ENCODE data around the gene NUMBL. TPM values are rescaled to one million over a fixed set of nuclear protein-coding genes. Genes with fewer than 3 reads are reported as not detected.
"Not testable (repeated sequence)": the region's sequence is repeated elsewhere in the genome, so short reads cannot be mapped to it uniquely, and the experiment has no call there.

NUMBL gene
- total RNA-seq, 4 donors from 2014 or later, result 20.5 to 38.2 (median 29.3) TPM

DNA sequence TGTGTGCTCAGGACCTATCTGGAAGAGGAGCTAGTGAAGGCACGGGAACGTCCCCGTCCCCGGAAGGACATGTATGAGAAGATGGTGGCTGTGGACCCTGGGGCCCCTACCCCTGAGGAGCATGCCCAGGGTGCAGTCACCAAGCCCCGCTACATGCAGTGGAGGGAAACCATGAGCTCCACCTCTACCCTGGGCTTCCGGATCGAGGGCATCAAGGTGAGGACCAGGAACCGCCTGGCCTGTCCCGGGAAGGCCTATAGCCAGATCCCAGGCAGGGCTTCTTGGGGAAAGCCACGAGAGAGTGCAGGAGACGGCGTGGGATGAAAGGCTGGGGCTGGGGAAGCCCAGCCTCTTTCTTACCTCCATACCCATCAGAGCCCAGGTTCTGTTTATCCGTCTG lies 42.7 kb upstream of the NUMBL start:
- 94% methylated on average over 13 of the region's 13 CpGs for WGBS
- Histone ChIP-seq H3K4me1 (peaks cover 5% of the 10 kb centered on the region), H3K27me3 (no peaks in the 10 kb centered on the region), H3K36me3 (peaks cover 97% of the 10 kb centered on the region), H3K4me3 (no peak overlapping the region), H3K9me3 (no peaks in the 10 kb centered on the region), H3K27ac (no peak overlapping the region)
- DNase-seq (ENCODE audit: low spot score in 2 of 2), result no peak
- TF ChIP-seq EP300 (IDR thresholded peaks at IDR 0.05) (no peak), POLR2A (IDR thresholded peaks at IDR 0.05) (no peak), POLR2AphosphoS5 (IDR thresholded peaks at IDR 0.05) (no peak)
- TF ChIP-seq, protein P1, sequence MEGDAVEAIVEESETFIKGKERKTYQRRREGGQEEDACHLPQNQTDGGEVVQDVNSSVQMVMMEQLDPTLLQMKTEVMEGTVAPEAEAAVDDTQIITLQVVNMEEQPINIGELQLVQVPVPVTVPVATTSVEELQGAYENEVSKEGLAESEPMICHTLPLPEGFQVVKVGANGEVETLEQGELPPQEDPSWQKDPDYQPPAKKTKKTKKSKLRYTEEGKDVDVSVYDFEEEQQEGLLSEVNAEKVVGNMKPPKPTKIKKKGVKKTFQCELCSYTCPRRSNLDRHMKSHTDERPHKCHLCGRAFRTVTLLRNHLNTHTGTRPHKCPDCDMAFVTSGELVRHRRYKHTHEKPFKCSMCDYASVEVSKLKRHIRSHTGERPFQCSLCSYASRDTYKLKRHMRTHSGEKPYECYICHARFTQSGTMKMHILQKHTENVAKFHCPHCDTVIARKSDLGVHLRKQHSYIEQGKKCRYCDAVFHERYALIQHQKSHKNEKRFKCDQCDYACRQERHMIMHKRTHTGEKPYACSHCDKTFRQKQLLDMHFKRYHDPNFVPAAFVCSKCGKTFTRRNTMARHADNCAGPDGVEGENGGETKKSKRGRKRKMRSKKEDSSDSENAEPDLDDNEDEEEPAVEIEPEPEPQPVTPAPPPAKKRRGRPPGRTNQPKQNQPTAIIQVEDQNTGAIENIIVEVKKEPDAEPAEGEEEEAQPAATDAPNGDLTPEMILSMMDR (IDR thresholded peaks at IDR 0.05), result no peak

- H3K27ac ChIP-seq, H3K4me1 ChIP-seq: not testable (repeated sequence)
- peaks cover 97% of the 10 kb centered on the region for H3K36me3 ChIP-seq
These were observed 41.9 kb upstream of the NUMBL start for GRCh38 chr19:40732304-40732703.

DNA sequence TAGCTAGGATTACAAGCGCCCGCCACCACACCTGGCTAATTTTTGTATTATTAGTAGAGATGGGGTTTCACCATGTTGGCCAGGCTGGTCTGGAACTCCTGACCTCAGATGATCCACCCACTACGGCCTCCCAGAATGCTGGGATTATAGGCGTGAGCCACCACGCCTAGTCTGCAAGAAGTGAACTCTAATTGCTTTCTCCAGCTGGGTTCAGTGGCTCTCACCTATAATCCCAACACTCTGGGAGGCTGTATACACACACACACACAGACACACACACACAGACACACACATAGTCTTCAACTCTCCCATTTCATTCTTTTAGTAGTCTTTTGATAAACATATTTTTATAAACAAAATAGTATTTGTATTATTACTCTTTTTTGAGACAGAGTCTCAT lies 39.6 kb upstream of the NUMBL start:
- H3K4me1 ChIP-seq; H3K9me3 ChIP-seq; DNase-seq (ENCODE audit: low spot score in 2 of 2); H3K27me3 ChIP-seq; H3K4me3 ChIP-seq; H3K27ac ChIP-seq: not testable (repeated sequence)
- WGBS, result 92% methylated on average over 5 of the region's 5 CpGs
- peaks cover 100% of the 10 kb centered on the region for H3K36me3 ChIP-seq

More at GRCh38 chr19:40732304-40732703, 41.9 kb upstream of the NUMBL start:
- WGBS, result 93% methylated on average over 16 of the region's 16 CpGs
- H3K9me3 ChIP-seq; H3K27me3 ChIP-seq; H3K4me3 ChIP-seq; DNase-seq (ENCODE audit: low spot score in 2 of 2): not testable (repeated sequence)

DNA sequence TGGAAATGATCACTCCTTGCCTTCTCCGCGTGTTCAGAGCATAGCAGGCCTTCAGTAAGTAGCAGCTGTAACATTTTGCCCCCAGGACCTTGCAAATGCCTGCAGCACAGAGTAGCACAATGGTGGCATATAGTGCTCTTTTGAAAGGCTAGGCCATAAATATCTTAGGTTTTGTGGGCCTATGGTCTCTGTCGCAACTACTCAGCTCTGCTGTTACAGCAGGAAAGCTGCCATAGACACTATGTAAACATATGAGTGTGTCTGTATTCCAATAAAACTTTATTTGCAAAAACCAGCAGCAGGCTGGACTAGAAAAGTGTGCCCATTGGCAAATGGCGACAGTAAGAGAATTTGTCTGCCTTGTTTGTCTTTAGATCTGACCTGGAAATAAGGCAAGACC lies 35.8 kb upstream of the NUMBL start:
- Histone ChIP-seq H3K9me3 (no peaks in the 10 kb centered on the region), H3K27ac (no peak overlapping the region), H3K27me3 (no peaks in the 10 kb centered on the region), H3K36me3 (peaks cover 78% of the 10 kb centered on the region), H3K4me1 (peaks cover 20% of the 10 kb centered on the region), H3K4me3 (no peak overlapping the region)
- TF ChIP-seq POLR2AphosphoS5 (IDR thresholded peaks at IDR 0.05) (no peak), POLR2A (IDR thresholded peaks at IDR 0.05) (no peak), EP300 (IDR thresholded peaks at IDR 0.05) (no peak)
- TF ChIP-seq, protein P1 (IDR thresholded peaks at IDR 0.05), result no peak
- no peak for DNase-seq (ENCODE audit: low spot score in 2 of 2)
- 96% methylated on average over 4 of the region's 4 CpGs for WGBS

GRCh38 chr19:40724855-40725254 lies 34.4 kb upstream of the NUMBL start:
- no peaks in the 10 kb centered on the region for H3K27me3 ChIP-seq
- no peaks in the 10 kb centered on the region for H3K9me3 ChIP-seq
- WGBS, result 100% methylated on average over 3 of the region's 3 CpGs
- no peak for DNase-seq (ENCODE audit: low spot score in 2 of 2)
- H3K4me1 ChIP-seq, result peaks cover 34% of the 10 kb centered on the region
- no peak overlapping the region for H3K4me3 ChIP-seq
- TF ChIP-seq POLR2AphosphoS5 (IDR thresholded peaks at IDR 0.05) (no peak), POLR2A (IDR thresholded peaks at IDR 0.05) (no peak), EP300 (IDR thresholded peaks at IDR 0.05) (no peak)
- TF ChIP-seq, protein P1 (IDR thresholded peaks at IDR 0.05), result no peak
- no peak overlapping the region for H3K27ac ChIP-seq
- peaks cover 63% of the 10 kb centered on the region for H3K36me3 ChIP-seq

- H3K27me3 ChIP-seq, result no peaks in the 10 kb centered on the region
- H3K36me3 ChIP-seq, result peaks cover 58% of the 10 kb centered on the region
- TF ChIP-seq, protein P1 (IDR thresholded peaks at IDR 0.05), result no peak
- TF ChIP-seq EP300 (IDR thresholded peaks at IDR 0.05) (no peak), POLR2A (IDR thresholded peaks at IDR 0.05) (no peak), POLR2AphosphoS5 (IDR thresholded peaks at IDR 0.05) (no peak)
- no peak overlapping the region for H3K4me3 ChIP-seq
- H3K4me1 ChIP-seq, result peaks cover 40% of the 10 kb centered on the region
- H3K9me3 ChIP-seq, result no peaks in the 10 kb centered on the region
- DNase-seq (ENCODE audit: low spot score in 2 of 2), result no peak
- no peak overlapping the region for H3K27ac ChIP-seq
- 94% methylated on average over 4 of the region's 4 CpGs for WGBS
These were observed 33.9 kb upstream of the NUMBL start for GRCh38 chr19:40724315-40724714.

Data from suprapubic skin (tissue), 4 donors.